Fibroblast of mammary gland (primary cell): ENCODE measurements around the gene FBP2.

Experiments
- DNase-seq: peaks from one replicate; pipeline ENCODE4 v3.0.0-alpha.2; 2010; ENCODE audit warnings: low read depth
- H3K4me3 ChIP-seq: 2 replicates; pipeline ENCODE4 v1.5.1; 2011; ENCODE audit warnings: low read depth, mild to moderate bottlenecking, low read length, moderate library complexity; ENCODE audit not compliant: control insufficient read depth
- CTCF ChIP-seq: conservative IDR thresholded peaks from 2 replicates; pipeline ENCODE4 v1.5.1; 2011; ENCODE audit warnings: low read depth, low read length, inconsistent platforms; ENCODE audit not compliant: control insufficient read depth, insufficient read depth

FBP2 gene

GRCh38 chr9:94632737-94633136, 39.1 kb upstream of the FBP2 start:
- H3K4me3 ChIP-seq = no peak overlapping the region
- DNase-seq = no peak
- no peak for TF ChIP-seq CTCF

DNA sequence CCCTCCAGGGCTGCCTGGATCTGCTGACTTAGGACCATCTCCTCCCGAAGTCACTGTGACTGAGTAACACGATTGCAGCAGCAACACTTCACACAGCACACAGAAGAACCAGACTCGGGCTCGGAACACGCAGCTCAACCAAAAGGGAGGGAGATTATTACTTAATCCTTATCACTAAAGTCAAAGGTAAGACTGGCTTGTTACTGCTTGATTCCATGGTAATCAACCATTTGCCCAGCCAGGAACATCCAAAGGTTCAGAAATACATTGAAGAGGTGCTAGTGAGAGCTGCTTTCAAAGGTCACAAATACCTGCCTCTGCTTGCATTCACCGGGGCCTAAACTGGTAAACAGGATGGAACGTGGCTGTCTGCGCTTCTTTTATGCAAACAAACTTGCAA, 38.0 kb upstream of the FBP2 start:
- no peak for TF ChIP-seq CTCF
- no peak overlapping the region for H3K4me3 ChIP-seq
- no peak for DNase-seq

DNA sequence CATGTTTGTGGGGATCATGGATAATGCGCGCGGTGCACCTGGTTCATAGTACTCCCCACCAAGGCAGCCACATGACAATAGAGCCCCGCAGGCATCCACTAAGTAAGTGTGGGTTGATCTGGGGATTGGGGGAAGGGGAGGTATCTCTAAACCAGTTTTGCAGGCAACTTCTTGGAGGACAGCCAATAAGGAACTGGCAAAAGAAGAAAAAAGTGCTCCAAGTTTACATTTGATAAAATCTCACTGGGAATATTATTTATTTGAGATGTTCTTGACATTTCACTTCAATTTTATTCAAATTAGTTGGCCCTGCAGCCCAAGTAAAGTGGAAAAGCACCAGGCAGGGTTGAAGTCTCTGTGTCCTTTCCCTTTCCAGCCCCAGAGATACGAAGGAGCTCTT, 37.2 kb upstream of the FBP2 start:
- H3K4me3 ChIP-seq = no peak overlapping the region
- no peak for TF ChIP-seq CTCF
- DNase-seq = no peak

DNA sequence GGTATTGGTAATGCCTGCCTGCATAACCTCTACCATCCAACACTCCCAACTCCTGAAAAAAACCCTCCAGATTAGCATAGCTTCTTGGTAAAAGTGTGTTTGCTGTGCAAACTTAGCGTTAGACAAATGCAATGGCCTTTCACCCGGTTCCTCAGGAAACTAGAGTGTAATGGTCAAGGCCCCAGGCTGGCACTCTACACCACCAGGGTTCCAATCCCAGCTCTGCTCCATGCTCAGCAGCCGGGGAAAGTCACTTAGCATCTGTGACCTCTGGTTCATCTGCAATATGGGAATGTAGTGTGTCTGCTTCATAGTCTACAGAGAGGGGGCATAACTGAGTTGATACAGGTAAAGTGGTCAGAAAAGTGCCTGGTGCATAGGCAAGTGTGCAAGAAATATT, 36.7 kb upstream of the FBP2 start:
- H3K4me3 ChIP-seq = no peak overlapping the region
- TF ChIP-seq CTCF = no peak
- no peak for DNase-seq

DNA sequence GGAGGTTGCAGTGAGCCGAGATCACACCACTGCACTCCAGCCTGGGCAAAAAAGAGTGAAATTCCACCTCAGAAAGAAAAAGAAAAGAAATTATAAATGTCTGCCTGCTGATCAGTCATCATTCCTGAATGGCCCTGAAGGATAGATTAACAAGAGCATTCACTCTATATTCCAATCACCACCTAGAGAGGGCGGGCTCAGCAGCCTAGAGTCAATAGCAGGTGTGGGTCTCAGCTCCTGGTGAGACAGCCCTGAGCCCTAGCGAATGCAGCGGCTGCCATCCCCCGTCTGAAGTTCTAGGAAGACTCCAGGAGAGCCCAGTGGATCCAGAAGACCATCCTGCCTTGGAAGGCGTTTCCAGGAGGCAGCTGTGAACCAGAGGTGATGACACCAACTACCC, 33.7 kb upstream of the FBP2 start:
- no peak for TF ChIP-seq CTCF
- no peak overlapping the region for H3K4me3 ChIP-seq
- no peak for DNase-seq

DNA sequence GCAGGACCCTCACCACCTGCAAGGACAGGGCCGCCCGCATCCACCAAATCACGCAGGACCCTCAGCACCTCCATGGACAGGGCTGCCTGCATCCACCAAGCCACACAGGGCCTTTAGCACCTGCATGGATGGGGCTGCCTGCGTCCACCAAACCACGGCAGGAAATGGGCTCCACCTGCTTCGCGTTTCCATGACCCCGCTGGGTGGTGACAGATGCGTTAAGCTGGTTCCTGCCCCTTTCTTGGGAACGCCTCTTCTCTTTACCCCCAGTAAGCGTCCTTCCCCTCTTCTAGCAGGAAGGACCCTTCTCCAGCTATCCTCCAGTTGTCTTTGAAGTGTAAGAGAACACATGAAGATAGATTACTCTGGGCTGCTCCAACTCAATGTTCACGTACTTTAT, 32.2 kb upstream of the FBP2 start:
- no peak for DNase-seq
- no peak overlapping the region for H3K4me3 ChIP-seq
- no peak for TF ChIP-seq CTCF

DNA sequence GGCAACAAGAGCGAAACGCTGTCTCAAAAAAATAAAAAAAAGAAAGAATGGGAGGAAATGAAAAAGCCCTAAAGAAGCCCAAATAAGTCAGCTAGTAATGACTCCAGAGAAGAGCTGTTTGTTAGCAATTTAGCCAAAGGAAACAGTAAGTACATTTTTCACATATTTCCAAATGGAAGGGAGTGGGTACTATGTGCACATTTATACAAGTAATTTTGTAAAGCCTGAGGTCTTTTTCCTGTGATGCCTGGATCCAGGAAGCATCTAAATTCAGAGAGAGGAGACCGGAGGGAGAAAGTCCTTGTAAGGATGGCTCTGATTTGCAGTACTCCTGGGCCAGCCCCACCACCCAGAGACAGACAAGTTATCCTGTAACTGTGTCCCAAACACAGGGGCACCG, 31.0 kb upstream of the FBP2 start:
- no peak overlapping the region for H3K4me3 ChIP-seq
- no peak for TF ChIP-seq CTCF
- DNase-seq = no peak
